Progenitor cell of endocrine pancreas (in vitro differentiated cells): ENCODE data around the gene PNKD. TPM values are rescaled to one million over a fixed set of nuclear protein-coding genes. Genes with fewer than 3 reads are reported as not detected.
A peak's percentile ranks its signal among the peaks of the same experiment; 100 is the strongest.

Source experiments
- DNase-seq: peaks from one replicate; pipeline ENCODE4 v3.0.0; 2021; ENCODE audit warnings: low spot score; ENCODE audit not compliant: unreplicated experiment
- H3K27ac Mint-ChIP-seq: 2 replicates; pipeline ENCODE4 v1.8.0; 2021; ENCODE audit warnings: mild to moderate bottlenecking, moderate library complexity, mixed read lengths
- H3K27me3 Mint-ChIP-seq: 2 replicates; pipeline ENCODE4 v1.8.0; 2021; ENCODE audit warnings: mixed read lengths
- H3K36me3 Mint-ChIP-seq: 2 replicates; pipeline ENCODE4 v1.8.0; 2022; ENCODE audit warnings: mixed read lengths; ENCODE audit not compliant: insufficient read depth
- H3K4me1 Mint-ChIP-seq: 2 replicates; pipeline ENCODE4 v1.8.0; 2021; ENCODE audit warnings: low read depth, mixed read lengths
- H3K4me3 Mint-ChIP-seq: 2 replicates; pipeline ENCODE4 v1.8.0; 2021; ENCODE audit warnings: low read depth, mild to moderate bottlenecking, moderate library complexity, mixed read lengths
- H3K9me3 Mint-ChIP-seq: 2 replicates; pipeline ENCODE4 v1.8.0; 2021; ENCODE audit warnings: low read depth, mixed read lengths
- total RNA-seq: library from RNA; stranded (reverse); gene quantifications from 2 replicates; pipeline ENCODE4 v1.2.1, GENCODE V29; 2021
- TF ChIP-seq, protein P1 (sequence below): fragments of 200-600 bp; sonication (generic); IDR thresholded peaks from one replicate; pipeline ENCODE4 v1.5.0; 2021; ENCODE audit warnings: antibody characterized with exemption, mild to moderate bottlenecking; ENCODE audit not compliant: unreplicated experiment

PNKD gene
- total RNA-seq, 1 donor from 2014 or later = 54.3 TPM

DNA sequence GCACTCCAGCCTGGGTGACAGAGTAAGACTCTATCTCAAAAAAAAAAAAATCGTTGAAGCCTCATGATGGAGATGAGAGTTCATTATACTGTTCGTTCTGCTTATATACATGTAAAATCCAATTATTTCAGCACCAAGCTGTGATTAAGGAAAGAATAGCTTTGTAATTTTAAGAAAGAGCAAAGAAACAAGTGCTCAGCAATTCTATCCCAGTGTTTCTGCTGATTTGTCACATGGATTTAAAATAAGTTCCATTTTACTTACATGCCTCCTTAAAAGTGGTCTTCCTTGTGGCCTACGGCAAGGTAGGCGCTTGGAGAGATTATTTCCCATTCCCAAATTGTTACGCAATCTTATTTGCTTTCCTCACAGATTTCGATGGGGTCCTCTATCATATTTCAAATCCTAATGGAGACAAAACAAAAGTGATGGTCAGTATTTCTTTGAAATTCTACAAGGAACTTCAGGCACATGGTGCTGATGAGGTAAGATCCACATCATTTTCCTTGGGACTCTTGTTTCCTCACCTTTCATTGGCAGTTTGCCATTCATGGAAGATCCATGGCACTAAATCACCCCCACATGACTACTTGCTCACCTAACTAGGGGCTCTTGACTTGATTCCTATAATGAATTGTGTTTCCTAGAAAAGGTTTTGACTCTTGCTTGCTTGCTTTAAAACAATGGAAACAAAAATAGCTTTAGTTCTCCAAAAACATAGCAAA, 41.8 kb upstream of the PNKD start:
- no peak for DNase-seq
- no peak overlapping the region for H3K4me3 Mint-ChIP-seq
- no peaks in the 10 kb centered on the region for H3K27me3 Mint-ChIP-seq
- TF ChIP-seq, protein P1, sequence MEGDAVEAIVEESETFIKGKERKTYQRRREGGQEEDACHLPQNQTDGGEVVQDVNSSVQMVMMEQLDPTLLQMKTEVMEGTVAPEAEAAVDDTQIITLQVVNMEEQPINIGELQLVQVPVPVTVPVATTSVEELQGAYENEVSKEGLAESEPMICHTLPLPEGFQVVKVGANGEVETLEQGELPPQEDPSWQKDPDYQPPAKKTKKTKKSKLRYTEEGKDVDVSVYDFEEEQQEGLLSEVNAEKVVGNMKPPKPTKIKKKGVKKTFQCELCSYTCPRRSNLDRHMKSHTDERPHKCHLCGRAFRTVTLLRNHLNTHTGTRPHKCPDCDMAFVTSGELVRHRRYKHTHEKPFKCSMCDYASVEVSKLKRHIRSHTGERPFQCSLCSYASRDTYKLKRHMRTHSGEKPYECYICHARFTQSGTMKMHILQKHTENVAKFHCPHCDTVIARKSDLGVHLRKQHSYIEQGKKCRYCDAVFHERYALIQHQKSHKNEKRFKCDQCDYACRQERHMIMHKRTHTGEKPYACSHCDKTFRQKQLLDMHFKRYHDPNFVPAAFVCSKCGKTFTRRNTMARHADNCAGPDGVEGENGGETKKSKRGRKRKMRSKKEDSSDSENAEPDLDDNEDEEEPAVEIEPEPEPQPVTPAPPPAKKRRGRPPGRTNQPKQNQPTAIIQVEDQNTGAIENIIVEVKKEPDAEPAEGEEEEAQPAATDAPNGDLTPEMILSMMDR = no peak
- no peaks in the 10 kb centered on the region for H3K9me3 Mint-ChIP-seq
- H3K4me1 Mint-ChIP-seq = peaks cover 9% of the 10 kb centered on the region
- H3K36me3 Mint-ChIP-seq = peaks cover 27% of the 10 kb centered on the region
- H3K27ac Mint-ChIP-seq = peak overlapping the region; percentile 45

GRCh38 chr2:218229239-218229638, 41.1 kb upstream of the PNKD start:
- no peak overlapping the region for H3K4me3 Mint-ChIP-seq
- H3K36me3 Mint-ChIP-seq = peaks cover 31% of the 10 kb centered on the region
- H3K27ac Mint-ChIP-seq = peak overlapping the region; percentile 45
- H3K4me1 Mint-ChIP-seq = peaks cover 15% of the 10 kb centered on the region
- no peaks in the 10 kb centered on the region for H3K9me3 Mint-ChIP-seq
- H3K27me3 Mint-ChIP-seq = no peaks in the 10 kb centered on the region
- no peak for DNase-seq
- TF ChIP-seq, protein P1 = no peak

GRCh38 chr2:218229851-218230250, 40.5 kb upstream of the PNKD start:
- no peak overlapping the region for H3K4me3 Mint-ChIP-seq
- no peak for DNase-seq
- peaks cover 31% of the 10 kb centered on the region for H3K36me3 Mint-ChIP-seq
- no peaks in the 10 kb centered on the region for H3K27me3 Mint-ChIP-seq
- no peak overlapping the region for H3K27ac Mint-ChIP-seq
- no peaks in the 10 kb centered on the region for H3K9me3 Mint-ChIP-seq
- TF ChIP-seq, protein P1 = no peak
- peaks cover 21% of the 10 kb centered on the region for H3K4me1 Mint-ChIP-seq

- H3K9me3 Mint-ChIP-seq = no peaks in the 10 kb centered on the region
- peaks cover 34% of the 10 kb centered on the region for H3K36me3 Mint-ChIP-seq
- no peaks in the 10 kb centered on the region for H3K27me3 Mint-ChIP-seq
- peaks cover 22% of the 10 kb centered on the region for H3K4me1 Mint-ChIP-seq
- H3K4me3 Mint-ChIP-seq = no peak overlapping the region
- no peak for DNase-seq
- H3K27ac Mint-ChIP-seq = peak overlapping the region; percentile 74
- TF ChIP-seq, protein P1 = peak; percentile 27
Measured at GRCh38 chr2:218230882-218231281, 39.4 kb upstream of the PNKD start.

GRCh38 chr2:218233543-218233942, 36.8 kb upstream of the PNKD start:
- Mint-ChIP-seq H3K4me1 (peaks cover 22% of the 10 kb centered on the region), H3K27ac (no peak overlapping the region), H3K4me3 (no peak overlapping the region), H3K9me3 (no peaks in the 10 kb centered on the region), H3K27me3 (no peaks in the 10 kb centered on the region), H3K36me3 (peaks cover 38% of the 10 kb centered on the region)
- DNase-seq = no peak
- TF ChIP-seq, protein P1 = no peak
